ENCODE data around the gene KLHL1.
A peak's percentile ranks its signal among the peaks of the same experiment; 100 is the strongest.

The KLHL1 gene

DNA sequence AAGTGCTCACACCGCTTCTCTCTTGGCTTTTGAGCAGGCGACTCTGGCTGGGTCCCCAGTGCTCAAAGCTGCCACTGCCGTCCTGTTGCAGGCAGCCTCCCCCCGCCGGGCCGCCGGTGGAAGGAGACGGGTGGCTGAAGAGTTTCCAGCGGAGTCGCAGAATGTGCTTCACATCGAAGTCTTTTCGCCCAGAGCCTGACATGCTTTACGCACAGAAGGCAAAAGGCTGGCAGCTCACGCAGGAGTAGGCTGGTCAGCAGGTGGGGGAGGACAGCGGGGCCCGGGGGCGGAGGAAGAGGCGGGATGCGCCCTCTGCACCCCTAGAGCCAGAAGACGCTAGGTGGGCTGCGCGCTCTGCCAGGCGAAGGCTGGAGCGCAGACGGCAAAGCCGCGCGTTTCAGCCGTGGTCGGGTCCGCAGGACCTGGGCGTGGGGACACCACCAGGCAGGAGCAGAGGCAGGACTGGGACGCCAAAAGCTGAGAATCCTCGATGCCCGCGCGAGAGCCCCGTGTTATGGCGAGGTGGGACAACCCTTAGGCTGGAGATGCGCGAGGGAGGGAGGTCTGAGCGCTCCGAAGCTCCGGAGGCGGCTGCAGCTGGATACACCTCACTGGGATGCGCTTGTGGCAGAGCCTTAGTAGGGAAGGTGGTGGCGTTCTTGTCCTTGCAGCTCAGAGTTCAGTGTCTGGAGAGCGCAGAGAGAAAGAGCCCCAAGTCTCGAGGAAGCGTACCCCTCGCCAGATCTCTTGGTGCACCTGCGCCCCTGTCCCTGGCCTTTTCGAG is 562 bp downstream of the KLHL1 start, which contains the start of gene ATXN8OS:
Gene ATXN8OS, plus strand, starts transcription at position 329 of the 784 bp plus-strand sequence.
- Histone ChIP-seq H3K27me3 (ENCODE audit: insufficient read depth, low read depth, severe bottlenecking) (no peaks in the 10 kb centered on the region), H3K27ac (no peak within 1 kb of the TSS), H3K4me3 (ENCODE audit: low read depth, low read length) (peak within 1 kb of the TSS; percentile 33), H3K36me3 (no peaks in the 10 kb centered on the region), H3K9me3 (ENCODE audit: severe bottlenecking) (no peaks in the 10 kb centered on the region)
- DNase-seq = peak; percentile 10
- TF ChIP-seq, protein P1, sequence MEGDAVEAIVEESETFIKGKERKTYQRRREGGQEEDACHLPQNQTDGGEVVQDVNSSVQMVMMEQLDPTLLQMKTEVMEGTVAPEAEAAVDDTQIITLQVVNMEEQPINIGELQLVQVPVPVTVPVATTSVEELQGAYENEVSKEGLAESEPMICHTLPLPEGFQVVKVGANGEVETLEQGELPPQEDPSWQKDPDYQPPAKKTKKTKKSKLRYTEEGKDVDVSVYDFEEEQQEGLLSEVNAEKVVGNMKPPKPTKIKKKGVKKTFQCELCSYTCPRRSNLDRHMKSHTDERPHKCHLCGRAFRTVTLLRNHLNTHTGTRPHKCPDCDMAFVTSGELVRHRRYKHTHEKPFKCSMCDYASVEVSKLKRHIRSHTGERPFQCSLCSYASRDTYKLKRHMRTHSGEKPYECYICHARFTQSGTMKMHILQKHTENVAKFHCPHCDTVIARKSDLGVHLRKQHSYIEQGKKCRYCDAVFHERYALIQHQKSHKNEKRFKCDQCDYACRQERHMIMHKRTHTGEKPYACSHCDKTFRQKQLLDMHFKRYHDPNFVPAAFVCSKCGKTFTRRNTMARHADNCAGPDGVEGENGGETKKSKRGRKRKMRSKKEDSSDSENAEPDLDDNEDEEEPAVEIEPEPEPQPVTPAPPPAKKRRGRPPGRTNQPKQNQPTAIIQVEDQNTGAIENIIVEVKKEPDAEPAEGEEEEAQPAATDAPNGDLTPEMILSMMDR (IDR thresholded peaks at IDR 0.05; ENCODE audit: low read depth, low read length) = no peak

GRCh38 chr13:70107125-70107497 is 1.1 kb downstream of the KLHL1 start:
- H3K4me3 ChIP-seq (ENCODE audit: low read depth, low read length) = peak overlapping the region; percentile 33
- H3K27ac ChIP-seq = no peak overlapping the region
- TF ChIP-seq, protein P1 (IDR thresholded peaks at IDR 0.05; ENCODE audit: low read depth, low read length) = no peak
- no peaks in the 10 kb centered on the region for H3K36me3 ChIP-seq
- peak; percentile 3 for DNase-seq
- H3K9me3 ChIP-seq (ENCODE audit: severe bottlenecking) = no peaks in the 10 kb centered on the region
- no peaks in the 10 kb centered on the region for H3K27me3 ChIP-seq (ENCODE audit: insufficient read depth, low read depth, severe bottlenecking)

- no peaks in the 10 kb centered on the region for H3K27me3 ChIP-seq (ENCODE audit: insufficient read depth, low read depth, severe bottlenecking)
- TF ChIP-seq, protein P1 (IDR thresholded peaks at IDR 0.05; ENCODE audit: low read depth, low read length) = no peak
- H3K4me3 ChIP-seq (ENCODE audit: low read depth, low read length) = no peak overlapping the region
- no peaks in the 10 kb centered on the region for H3K9me3 ChIP-seq (ENCODE audit: severe bottlenecking)
- DNase-seq = no peak
- H3K27ac ChIP-seq = no peak overlapping the region
- no peaks in the 10 kb centered on the region for H3K36me3 ChIP-seq
These were observed 3.8 kb downstream of the KLHL1 start for GRCh38 chr13:70104481-70104880.

GRCh38 chr13:70098669-70099068 is 9.6 kb downstream of the KLHL1 start:
- Histone ChIP-seq H3K27ac (no peak overlapping the region), H3K36me3 (no peaks in the 10 kb centered on the region), H3K27me3 (ENCODE audit: insufficient read depth, low read depth, severe bottlenecking) (no peaks in the 10 kb centered on the region), H3K4me3 (ENCODE audit: low read depth, low read length) (no peak overlapping the region), H3K9me3 (ENCODE audit: severe bottlenecking) (no peaks in the 10 kb centered on the region)
- TF ChIP-seq, protein P1 (IDR thresholded peaks at IDR 0.05; ENCODE audit: low read depth, low read length) = no peak
- no peak for DNase-seq

- Histone ChIP-seq H3K36me3 (no peaks in the 10 kb centered on the region), H3K27me3 (ENCODE audit: insufficient read depth, low read depth, severe bottlenecking) (no peaks in the 10 kb centered on the region), H3K9me3 (ENCODE audit: severe bottlenecking) (no peaks in the 10 kb centered on the region), H3K4me3 (ENCODE audit: low read depth, low read length) (no peak overlapping the region), H3K27ac (no peak overlapping the region)
- no peak for DNase-seq
- TF ChIP-seq, protein P1 (IDR thresholded peaks at IDR 0.05; ENCODE audit: low read depth, low read length) = no peak
These were observed 18.1 kb downstream of the KLHL1 start for GRCh38 chr13:70090036-70090723.
